Measurements from ENCODE around the gene GBP1.
"Not testable (repeated sequence)": the region's sequence is repeated elsewhere in the genome, so short reads cannot be mapped to it uniquely, and the experiment has no call there.

- TF ChIP-seq, protein P1, sequence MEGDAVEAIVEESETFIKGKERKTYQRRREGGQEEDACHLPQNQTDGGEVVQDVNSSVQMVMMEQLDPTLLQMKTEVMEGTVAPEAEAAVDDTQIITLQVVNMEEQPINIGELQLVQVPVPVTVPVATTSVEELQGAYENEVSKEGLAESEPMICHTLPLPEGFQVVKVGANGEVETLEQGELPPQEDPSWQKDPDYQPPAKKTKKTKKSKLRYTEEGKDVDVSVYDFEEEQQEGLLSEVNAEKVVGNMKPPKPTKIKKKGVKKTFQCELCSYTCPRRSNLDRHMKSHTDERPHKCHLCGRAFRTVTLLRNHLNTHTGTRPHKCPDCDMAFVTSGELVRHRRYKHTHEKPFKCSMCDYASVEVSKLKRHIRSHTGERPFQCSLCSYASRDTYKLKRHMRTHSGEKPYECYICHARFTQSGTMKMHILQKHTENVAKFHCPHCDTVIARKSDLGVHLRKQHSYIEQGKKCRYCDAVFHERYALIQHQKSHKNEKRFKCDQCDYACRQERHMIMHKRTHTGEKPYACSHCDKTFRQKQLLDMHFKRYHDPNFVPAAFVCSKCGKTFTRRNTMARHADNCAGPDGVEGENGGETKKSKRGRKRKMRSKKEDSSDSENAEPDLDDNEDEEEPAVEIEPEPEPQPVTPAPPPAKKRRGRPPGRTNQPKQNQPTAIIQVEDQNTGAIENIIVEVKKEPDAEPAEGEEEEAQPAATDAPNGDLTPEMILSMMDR (IDR thresholded peaks at IDR 0.05): not testable (repeated sequence)
- not testable (repeated sequence) for TF ChIP-seq POLR2A, EP300 (IDR thresholded peaks at IDR 0.05)
Observed at GRCh38 chr1:89046318-89047183, 18.5 kb downstream of the GBP1 start.
